ENCODE data around the gene RAB3D. TPM values are rescaled to one million over a fixed set of nuclear protein-coding genes. Genes with fewer than 3 reads are reported as not detected.
"Not testable (repeated sequence)": the region's sequence is repeated elsewhere in the genome, so short reads cannot be mapped to it uniquely, and the experiment has no call there.

Gene RAB3D
- total RNA-seq, 2 donors from 2014 or later = 6.7 to 7.7 TPM

- DNase-seq; ATAC-seq; H3K27me3 Mint-ChIP-seq; H3K9me3 ChIP-seq (ENCODE audit: control insufficient read depth, low read length, poor library complexity, severe bottlenecking); H3K27ac Mint-ChIP-seq; H3K36me3 Mint-ChIP-seq (ENCODE audit: low read depth): not testable (repeated sequence)
- peak overlapping the region; percentile 87 for H3K4me3 Mint-ChIP-seq
- H3K4me1 Mint-ChIP-seq = peaks cover 16% of the 10 kb centered on the region
Observed at GRCh38 chr19:11340099-11340467, 626 bp upstream of the RAB3D start.

GRCh38 chr19:11338569-11339253 lies 746 bp downstream of the RAB3D start:
- Mint-ChIP-seq H3K4me3 (peak overlapping the region; percentile 87), H3K4me1 (peaks cover 13% of the 10 kb centered on the region), H3K27ac (peak overlapping the region; percentile 29), H3K27me3 (no peaks in the 10 kb centered on the region), H3K36me3 (ENCODE audit: low read depth) (peaks cover 3% of the 10 kb centered on the region)
- ATAC-seq (no peak), DNase-seq (no peak)
- no peaks in the 10 kb centered on the region for H3K9me3 ChIP-seq (ENCODE audit: control insufficient read depth, low read length, poor library complexity, severe bottlenecking)

GRCh38 chr19:11338121-11338520 lies 1.3 kb downstream of the RAB3D start:
- ATAC-seq = no peak
- Mint-ChIP-seq H3K27ac (no peak overlapping the region), H3K4me3 (no peak overlapping the region), H3K36me3 (ENCODE audit: low read depth) (peaks cover 3% of the 10 kb centered on the region), H3K4me1 (peaks cover 13% of the 10 kb centered on the region), H3K27me3 (no peaks in the 10 kb centered on the region)
- no peak for DNase-seq
- no peaks in the 10 kb centered on the region for H3K9me3 ChIP-seq (ENCODE audit: control insufficient read depth, low read length, poor library complexity, severe bottlenecking)

- H3K4me1 Mint-ChIP-seq = peaks cover 13% of the 10 kb centered on the region
- H3K27me3 Mint-ChIP-seq = no peaks in the 10 kb centered on the region
- no peak overlapping the region for H3K27ac Mint-ChIP-seq
- H3K9me3 ChIP-seq (ENCODE audit: control insufficient read depth, low read length, poor library complexity, severe bottlenecking) = no peaks in the 10 kb centered on the region
- H3K36me3 Mint-ChIP-seq (ENCODE audit: low read depth) = peaks cover 3% of the 10 kb centered on the region
- H3K4me3 Mint-ChIP-seq = no peak overlapping the region
- peak; percentile 29 for ATAC-seq
- no peak for DNase-seq
Observed at GRCh38 chr19:11337080-11337479, 2.4 kb downstream of the RAB3D start.

- peaks cover 15% of the 10 kb centered on the region for H3K4me1 Mint-ChIP-seq
- ATAC-seq = no peak
- H3K4me3 Mint-ChIP-seq = no peak overlapping the region
- no peaks in the 10 kb centered on the region for H3K9me3 ChIP-seq (ENCODE audit: control insufficient read depth, low read length, poor library complexity, severe bottlenecking)
- peaks cover 5% of the 10 kb centered on the region for H3K36me3 Mint-ChIP-seq (ENCODE audit: low read depth)
- no peaks in the 10 kb centered on the region for H3K27me3 Mint-ChIP-seq
- no peak for DNase-seq
- no peak overlapping the region for H3K27ac Mint-ChIP-seq
Observed at GRCh38 chr19:11335449-11336146, 3.9 kb downstream of the RAB3D start.

GRCh38 chr19:11333838-11334237 lies 5.6 kb downstream of the RAB3D start:
- peak overlapping the region; percentile 74 for H3K27ac Mint-ChIP-seq
- ATAC-seq; H3K4me3 Mint-ChIP-seq; H3K27me3 Mint-ChIP-seq; H3K9me3 ChIP-seq (ENCODE audit: control insufficient read depth, low read length, poor library complexity, severe bottlenecking); H3K36me3 Mint-ChIP-seq (ENCODE audit: low read depth); DNase-seq: not testable (repeated sequence)
- H3K4me1 Mint-ChIP-seq = peaks cover 13% of the 10 kb centered on the region

GRCh38 chr19:11332822-11333221 lies 6.6 kb downstream of the RAB3D start:
- DNase-seq (no peak), ATAC-seq (no peak)
- Mint-ChIP-seq H3K27ac (no peak overlapping the region), H3K27me3 (no peaks in the 10 kb centered on the region), H3K36me3 (ENCODE audit: low read depth) (peaks cover 5% of the 10 kb centered on the region), H3K4me1 (peaks cover 6% of the 10 kb centered on the region), H3K4me3 (no peak overlapping the region)
- H3K9me3 ChIP-seq (ENCODE audit: control insufficient read depth, low read length, poor library complexity, severe bottlenecking) = no peaks in the 10 kb centered on the region

GRCh38 chr19:11331502-11331901 lies 8.0 kb downstream of the RAB3D start:
- H3K27ac Mint-ChIP-seq = no peak overlapping the region
- DNase-seq = no peak
- no peaks in the 10 kb centered on the region for H3K9me3 ChIP-seq (ENCODE audit: control insufficient read depth, low read length, poor library complexity, severe bottlenecking)
- no peaks in the 10 kb centered on the region for H3K27me3 Mint-ChIP-seq
- H3K36me3 Mint-ChIP-seq (ENCODE audit: low read depth) = peaks cover 5% of the 10 kb centered on the region
- ATAC-seq = no peak
- peak overlapping the region; percentile 12 for H3K4me3 Mint-ChIP-seq
- peaks cover 2% of the 10 kb centered on the region for H3K4me1 Mint-ChIP-seq

GRCh38 chr19:11330127-11330526 lies 9.3 kb downstream of the RAB3D start:
- ATAC-seq (no peak), DNase-seq (no peak)
- Mint-ChIP-seq H3K27me3 (no peaks in the 10 kb centered on the region), H3K4me1 (peaks cover 2% of the 10 kb centered on the region), H3K4me3 (no peak overlapping the region), H3K36me3 (ENCODE audit: low read depth) (peaks cover 5% of the 10 kb centered on the region), H3K27ac (no peak overlapping the region)
- H3K9me3 ChIP-seq (ENCODE audit: control insufficient read depth, low read length, poor library complexity, severe bottlenecking) = no peaks in the 10 kb centered on the region

GRCh38 chr19:11325544-11325943 lies 13.9 kb downstream of the RAB3D start:
- no peak for DNase-seq
- peaks cover 10% of the 10 kb centered on the region for H3K4me1 Mint-ChIP-seq
- no peak for ATAC-seq
- no peaks in the 10 kb centered on the region for H3K9me3 ChIP-seq (ENCODE audit: control insufficient read depth, low read length, poor library complexity, severe bottlenecking)
- peak overlapping the region; percentile 8 for H3K27ac Mint-ChIP-seq
- H3K4me3 Mint-ChIP-seq = no peak overlapping the region
- no peaks in the 10 kb centered on the region for H3K36me3 Mint-ChIP-seq (ENCODE audit: low read depth)
- H3K27me3 Mint-ChIP-seq = peaks cover 11% of the 10 kb centered on the region

- Mint-ChIP-seq H3K36me3 (ENCODE audit: low read depth) (no peaks in the 10 kb centered on the region), H3K4me3 (no peak overlapping the region), H3K4me1 (peaks cover 10% of the 10 kb centered on the region), H3K27me3 (peaks cover 14% of the 10 kb centered on the region), H3K27ac (peak overlapping the region; percentile 24)
- DNase-seq = no peak
- no peak for ATAC-seq
- no peaks in the 10 kb centered on the region for H3K9me3 ChIP-seq (ENCODE audit: control insufficient read depth, low read length, poor library complexity, severe bottlenecking)
Observed at GRCh38 chr19:11324748-11325389, 14.6 kb downstream of the RAB3D start.

GRCh38 chr19:11324079-11324661 lies 15.3 kb downstream of the RAB3D start:
- Mint-ChIP-seq H3K4me1 (peaks cover 10% of the 10 kb centered on the region), H3K27me3 (peaks cover 14% of the 10 kb centered on the region), H3K4me3 (peak overlapping the region; percentile 33), H3K36me3 (ENCODE audit: low read depth) (no peaks in the 10 kb centered on the region), H3K27ac (peak overlapping the region; percentile 24)
- no peaks in the 10 kb centered on the region for H3K9me3 ChIP-seq (ENCODE audit: control insufficient read depth, low read length, poor library complexity, severe bottlenecking)
- DNase-seq (no peak), ATAC-seq (peak; percentile 54)

- Mint-ChIP-seq H3K4me3 (no peak overlapping the region), H3K27ac (no peak overlapping the region), H3K4me1 (peaks cover 10% of the 10 kb centered on the region), H3K27me3 (peaks cover 17% of the 10 kb centered on the region), H3K36me3 (ENCODE audit: low read depth) (no peaks in the 10 kb centered on the region)
- ATAC-seq (no peak), DNase-seq (no peak)
- no peaks in the 10 kb centered on the region for H3K9me3 ChIP-seq (ENCODE audit: control insufficient read depth, low read length, poor library complexity, severe bottlenecking)
Observed at GRCh38 chr19:11323601-11324078, 15.8 kb downstream of the RAB3D start.
